Jurkat, Clone E6-1 (cell line): ENCODE data around the gene NHSL2.

Source experiments
- DNase-seq: peaks from one replicate; pipeline ENCODE4 v3.0.0-alpha.2; 2011; ENCODE audit warnings: low read depth, low spot score
- H3K4me3 ChIP-seq: 2 replicates; pipeline ENCODE4 v1.5.1; 2011; ENCODE audit warnings: mild to moderate bottlenecking, low read length, control low read depth, moderate library complexity

Gene NHSL2

DNA sequence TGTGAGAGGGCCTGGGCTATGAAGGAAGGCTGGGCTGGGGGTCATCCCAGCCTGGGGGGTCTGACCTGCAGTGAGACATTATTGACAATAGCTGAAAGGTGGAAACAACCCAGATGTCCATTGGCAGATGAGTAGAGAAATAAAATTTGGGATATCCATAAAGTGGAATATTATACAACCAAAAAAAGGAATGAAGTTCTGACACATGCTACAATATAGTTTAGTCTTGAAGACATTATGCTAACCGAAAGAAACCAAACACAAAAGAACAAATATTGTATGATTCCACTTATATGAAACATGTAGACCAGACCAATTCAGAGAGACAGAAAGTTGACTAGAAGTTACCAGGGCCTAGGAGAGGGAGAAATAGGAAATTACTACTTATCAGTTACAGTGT lies 176.3 kb downstream of the NHSL2 start:
- DNase-seq, result no peak
- H3K4me3 ChIP-seq, result no peak overlapping the region

DNA sequence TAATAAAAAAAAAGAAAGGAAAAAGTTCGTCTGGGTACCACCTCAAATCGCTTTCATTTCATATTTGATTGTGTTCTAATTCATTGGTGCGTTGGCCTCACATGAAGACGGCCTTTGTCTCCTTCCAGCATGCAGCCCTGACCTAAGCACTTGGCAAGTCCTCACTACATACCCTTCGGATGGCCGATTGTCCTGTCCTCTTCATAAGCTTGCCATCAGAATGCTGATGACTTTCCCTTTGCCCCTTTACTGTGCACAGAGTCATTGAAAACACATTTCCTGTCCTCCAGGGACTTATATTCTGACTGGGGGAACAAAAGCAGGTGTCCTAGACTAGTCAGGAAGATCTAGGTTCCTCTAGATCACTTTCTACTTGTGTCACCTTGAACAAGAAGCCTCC lies 178.1 kb downstream of the NHSL2 start:
- no peak overlapping the region for H3K4me3 ChIP-seq

DNA sequence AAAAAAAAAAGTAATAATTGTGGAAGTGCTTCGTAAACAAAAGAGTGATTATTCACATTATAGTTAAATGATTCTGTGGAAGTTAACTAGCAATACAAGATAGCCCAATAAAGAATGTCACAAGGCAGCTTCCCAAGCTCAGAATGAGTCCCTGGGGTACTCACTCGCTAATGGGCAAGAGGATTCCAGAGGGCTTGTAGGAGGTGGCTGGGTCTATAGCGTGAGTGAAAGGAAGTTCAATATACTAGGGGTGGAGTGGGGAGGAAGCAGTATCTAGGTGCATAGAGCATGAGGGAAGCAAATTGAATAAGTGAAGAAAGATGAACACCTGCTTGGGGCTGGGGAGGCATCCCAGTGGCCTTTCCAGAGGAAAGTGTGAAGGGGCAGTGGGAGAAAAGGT lies 178.6 kb downstream of the NHSL2 start:
- no peak for DNase-seq
- H3K4me3 ChIP-seq, result no peak overlapping the region

More for the DNA sequence above, 178.1 kb downstream of the NHSL2 start:
- DNase-seq, result no peak

DNA sequence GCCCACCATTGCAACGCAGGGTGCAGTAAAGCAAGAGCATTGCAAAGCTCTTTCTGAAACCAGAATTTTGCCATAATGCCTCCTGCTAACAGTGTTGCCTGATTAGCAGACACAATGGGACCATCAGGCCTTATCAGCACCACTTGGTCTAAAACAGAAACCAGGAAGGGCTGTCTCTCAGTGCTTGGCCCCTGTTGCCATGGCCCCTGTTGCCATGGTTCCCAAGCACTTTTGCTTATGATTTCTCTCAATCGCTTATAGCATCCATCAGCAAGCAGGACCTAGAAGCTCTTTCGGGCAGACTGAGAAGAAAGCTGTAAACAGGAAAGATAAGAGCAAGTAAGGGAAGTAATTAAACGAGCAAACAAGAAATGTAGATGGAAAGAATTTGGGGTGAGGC lies 184.2 kb downstream of the NHSL2 start:
- peak; percentile 27 for DNase-seq
- no peak overlapping the region for H3K4me3 ChIP-seq

DNA sequence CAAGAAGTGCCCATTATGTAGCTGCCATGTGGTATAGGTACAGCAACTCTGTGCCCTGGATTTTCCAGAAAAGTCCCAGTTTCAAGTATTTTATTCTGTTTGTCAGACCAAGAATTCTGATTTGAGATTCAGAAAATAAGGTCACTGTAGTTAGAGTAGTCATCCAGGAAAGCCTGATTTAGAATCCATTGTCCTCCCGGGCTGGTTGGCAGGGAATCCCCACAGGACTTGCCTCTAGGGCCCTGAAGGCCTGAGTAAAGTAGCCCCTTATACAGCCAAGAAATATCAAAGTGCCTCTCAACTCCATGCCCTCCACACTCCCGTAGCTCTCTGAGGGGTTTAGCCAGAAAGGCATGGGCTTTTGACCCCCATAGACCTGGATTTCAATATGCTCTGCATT lies 184.7 kb downstream of the NHSL2 start:
- DNase-seq, result no peak
- H3K4me3 ChIP-seq, result no peak overlapping the region

DNA sequence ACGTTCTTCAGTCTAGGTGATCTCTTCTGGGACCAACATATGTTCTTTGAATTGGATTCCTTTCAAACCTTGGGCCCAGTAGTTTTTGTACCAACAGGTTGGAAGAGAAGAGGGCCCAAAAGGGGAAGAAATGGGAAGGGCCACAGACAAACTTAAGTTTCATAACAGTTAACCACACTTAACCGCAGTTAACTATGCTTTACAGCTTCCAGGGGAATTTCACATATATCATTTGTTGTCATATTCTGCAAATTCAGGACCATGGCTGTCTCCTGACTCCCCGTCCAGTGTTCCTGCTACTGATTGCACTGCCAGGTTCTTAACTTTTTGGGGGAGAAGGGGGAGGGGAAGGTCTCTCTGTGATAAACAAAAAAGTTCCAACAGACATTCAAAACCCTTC lies 186.5 kb downstream of the NHSL2 start:
- DNase-seq, result no peak
- no peak overlapping the region for H3K4me3 ChIP-seq

DNA sequence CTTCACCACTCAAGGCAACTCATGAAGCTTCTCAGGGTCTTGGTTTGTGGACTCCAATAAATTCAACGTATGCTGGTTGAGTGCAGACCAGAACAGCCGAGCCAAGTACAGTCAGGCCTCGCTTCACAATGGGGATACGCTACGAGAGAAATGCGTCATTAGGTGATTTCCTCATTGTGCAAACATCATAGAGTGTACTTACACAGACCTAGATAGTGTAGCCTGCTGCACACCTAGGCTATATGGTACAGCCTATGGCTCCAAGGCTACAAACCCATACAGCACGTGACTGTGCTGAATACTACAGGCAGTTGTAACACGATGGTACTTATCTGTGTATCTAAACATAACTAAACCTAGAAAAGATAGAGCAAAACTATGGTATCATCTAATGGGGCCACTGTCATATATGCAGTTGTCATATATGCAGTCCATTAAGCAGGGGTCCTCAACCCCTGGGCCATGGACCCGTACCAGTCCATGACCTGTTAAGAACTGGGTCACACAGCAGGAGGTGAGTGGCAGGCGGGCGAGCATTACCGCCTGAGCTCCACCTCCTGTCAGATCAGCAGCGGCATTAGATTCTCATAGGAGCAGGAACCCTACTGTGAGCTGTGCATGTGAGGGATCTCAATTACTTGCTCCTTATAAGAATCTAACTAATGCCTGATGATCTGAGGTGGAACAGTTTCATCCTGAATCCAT lies 189.6 kb downstream of the NHSL2 start:
- no peak for DNase-seq

DNA sequence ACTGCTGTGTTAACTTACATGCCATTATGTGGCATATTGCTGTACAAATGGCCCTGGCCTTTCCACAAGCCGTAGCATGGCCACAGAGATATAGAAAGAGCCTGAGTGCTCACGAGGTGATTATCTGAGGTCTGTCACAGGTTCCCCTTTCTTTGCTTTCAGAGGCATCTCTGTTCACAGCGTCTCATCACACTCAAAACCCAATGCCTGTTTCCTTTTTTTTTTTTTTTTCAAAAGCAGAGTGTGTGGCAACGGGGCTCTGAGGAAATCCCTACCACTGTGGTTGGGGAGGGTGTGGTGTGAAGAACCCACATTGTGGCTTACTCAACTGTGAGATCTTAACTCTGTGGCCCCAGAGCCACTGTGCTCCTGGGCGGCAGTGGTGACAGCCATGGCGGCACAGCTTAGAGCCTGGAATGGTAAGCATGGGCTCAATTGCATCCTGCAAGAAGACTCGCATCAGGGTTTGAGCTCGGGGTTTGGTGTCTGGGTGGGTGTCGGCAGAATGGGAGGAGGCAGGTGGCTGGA lies 190.2 kb downstream of the NHSL2 start:
- DNase-seq, result peak; percentile 92
- no peak overlapping the region for H3K4me3 ChIP-seq

More for the DNA sequence above, 189.6 kb downstream of the NHSL2 start:
- H3K4me3 ChIP-seq, result no peak overlapping the region

DNA sequence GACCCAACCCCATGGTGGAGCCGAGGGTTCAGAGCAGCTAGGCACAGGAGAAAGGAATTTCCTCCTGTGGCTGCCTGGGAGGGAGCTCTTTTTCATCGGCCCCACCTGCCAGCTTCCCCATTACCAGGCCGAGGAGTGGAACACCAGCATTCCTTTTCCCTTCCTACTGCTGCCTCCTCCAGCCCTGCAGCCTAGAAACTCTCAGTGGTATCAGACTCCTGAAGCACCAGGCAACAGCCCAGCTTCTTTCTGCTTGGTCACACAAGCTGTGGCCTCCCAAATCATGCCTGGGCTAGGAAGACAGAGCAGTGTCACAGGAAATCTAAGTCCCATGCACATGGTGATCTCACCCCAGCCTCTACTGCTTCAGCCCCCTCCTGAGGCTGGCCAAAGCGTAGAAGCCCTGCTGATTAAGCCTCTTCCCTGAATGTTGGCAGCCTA lies 191.0 kb downstream of the NHSL2 start:
- DNase-seq, result no peak

DNA sequence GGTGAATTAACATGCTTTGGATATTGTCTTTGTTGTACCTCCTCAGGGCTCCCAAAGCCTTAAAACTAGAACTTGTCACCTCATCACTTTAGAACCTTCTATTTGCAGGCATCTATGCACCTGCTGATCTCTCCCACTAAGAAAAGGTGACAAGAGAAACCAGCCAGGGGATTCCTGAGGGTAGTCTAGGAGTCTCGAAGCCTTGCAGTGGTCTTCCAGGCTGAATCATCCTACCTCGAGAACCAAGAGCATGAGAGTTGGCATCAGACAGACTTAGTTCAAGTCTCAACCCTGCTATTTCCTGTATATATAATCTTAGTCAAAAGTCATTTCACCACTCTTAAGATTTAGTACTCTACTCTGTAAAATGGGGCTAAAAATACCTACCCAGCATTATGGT lies 191.5 kb downstream of the NHSL2 start:
- no peak overlapping the region for H3K4me3 ChIP-seq
- no peak for DNase-seq

More for the DNA sequence above, 191.0 kb downstream of the NHSL2 start:
- no peak overlapping the region for H3K4me3 ChIP-seq

DNA sequence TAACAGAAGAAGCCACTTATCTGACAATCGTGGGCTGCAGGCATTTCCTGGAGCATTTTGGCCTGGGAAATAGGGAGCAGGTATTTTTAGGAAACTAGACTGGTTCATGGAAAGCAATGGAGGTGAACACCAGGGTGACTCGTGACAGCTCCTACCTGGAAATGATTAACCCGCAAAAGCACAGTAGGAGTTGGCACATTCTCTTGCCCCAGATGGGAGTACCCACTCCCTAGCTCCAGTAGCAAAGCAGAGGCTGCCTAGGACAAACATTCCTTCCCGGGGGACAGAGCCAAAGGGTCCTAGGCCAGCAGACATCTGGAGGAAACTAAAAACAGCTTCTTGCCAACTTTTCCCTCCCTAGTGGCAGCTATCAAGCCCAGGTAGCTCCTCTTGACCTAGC lies 192.1 kb downstream of the NHSL2 start:
- H3K4me3 ChIP-seq, result no peak overlapping the region
- DNase-seq, result no peak

DNA sequence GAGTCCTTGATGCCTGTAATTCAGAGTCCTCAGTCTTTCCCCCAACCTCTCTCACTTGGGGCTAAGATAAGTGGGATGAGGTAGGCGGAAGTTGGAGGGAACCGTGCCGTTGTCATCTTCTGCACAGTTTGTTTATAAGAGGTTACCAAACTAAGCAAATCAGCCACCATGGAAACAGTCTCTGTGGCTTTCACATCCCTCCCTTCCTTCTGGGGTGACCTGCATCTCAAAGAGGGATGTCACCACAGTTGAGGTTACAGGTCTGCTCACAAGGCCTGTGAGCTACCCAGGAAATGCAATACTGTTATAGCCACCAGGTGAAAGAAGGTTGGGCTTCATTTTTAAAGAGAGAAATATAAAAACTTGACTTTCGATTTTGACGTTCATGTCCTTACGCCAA lies 194.8 kb downstream of the NHSL2 start:
- DNase-seq, result peak; percentile 57
- H3K4me3 ChIP-seq, result no peak overlapping the region

DNA sequence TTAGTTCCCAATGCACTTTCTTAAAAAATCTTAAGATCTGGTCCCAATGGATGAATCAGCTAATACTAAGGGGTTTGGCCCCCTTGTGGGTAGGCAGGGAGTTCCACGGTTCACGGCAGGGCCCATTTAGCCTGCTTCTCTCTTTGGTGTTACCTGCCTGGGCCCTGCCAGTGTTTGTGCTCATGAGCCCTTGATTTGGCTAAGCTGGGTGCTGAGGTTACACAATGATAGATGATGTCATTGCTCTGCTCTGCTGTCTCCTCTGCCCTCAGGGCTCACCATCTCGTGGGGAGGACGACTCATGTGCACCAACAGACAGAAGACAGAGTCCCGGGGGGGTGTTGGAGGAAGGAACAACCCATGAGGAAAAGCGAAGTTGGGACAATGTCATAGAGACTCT lies 196.7 kb downstream of the NHSL2 start:
- no peak for DNase-seq
- no peak overlapping the region for H3K4me3 ChIP-seq

DNA sequence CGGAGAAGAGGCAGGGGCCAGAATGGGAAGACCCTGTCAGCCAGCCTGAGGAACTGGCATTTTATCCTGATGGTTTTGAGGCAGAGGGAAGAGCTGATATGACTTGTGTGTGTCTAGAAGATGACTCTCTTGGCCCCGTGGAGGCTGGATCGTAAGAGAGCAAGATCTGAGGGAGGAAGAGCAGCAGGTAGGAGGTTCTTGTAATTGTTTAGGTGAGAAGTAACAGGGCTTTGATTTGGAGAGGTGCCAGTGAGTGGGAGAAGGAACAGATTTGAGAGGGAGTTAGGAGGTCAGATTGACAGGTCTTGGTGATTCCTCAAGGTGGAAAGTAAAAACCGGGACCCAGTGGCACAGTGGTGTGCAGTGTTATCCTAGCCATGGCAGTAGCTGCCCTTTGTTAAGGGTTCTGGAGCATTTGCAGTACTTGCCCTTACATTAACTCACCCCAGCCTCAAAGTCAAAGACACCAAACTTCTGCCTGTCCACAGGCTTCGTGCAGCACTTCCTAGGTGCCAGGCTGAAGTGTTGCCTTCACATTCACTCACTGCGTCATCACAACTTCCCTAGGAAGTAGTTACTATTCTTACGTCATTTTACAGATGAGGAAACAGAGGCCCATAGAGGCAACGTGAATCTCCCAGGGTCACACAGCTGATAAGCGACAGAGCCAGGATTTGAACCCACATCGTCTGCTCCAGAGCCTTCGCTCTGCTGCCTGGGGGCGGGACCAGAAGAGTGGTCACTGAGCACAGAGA lies 197.4 kb downstream of the NHSL2 start:
- no peak for DNase-seq
- no peak overlapping the region for H3K4me3 ChIP-seq

DNA sequence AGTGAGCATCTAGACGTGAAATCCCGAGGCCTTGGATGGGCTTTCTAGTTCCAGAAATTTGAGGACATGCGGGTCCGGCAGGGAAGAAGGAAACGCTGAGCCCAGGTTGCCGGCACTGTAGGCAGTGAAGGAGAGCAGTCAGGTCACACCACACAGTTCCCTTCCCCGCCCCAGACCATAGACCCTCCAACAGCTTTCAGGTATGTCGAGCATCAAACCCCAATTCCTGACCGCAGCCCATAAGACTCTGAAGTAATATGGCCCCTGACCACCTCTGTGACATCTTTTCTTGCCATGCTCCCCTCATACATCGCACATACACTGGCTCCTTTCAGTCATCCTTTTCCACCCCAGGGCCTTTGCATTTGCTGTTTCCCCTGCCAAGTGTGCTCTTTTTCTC lies 198.0 kb downstream of the NHSL2 start:
- no peak for DNase-seq
- no peak overlapping the region for H3K4me3 ChIP-seq

DNA sequence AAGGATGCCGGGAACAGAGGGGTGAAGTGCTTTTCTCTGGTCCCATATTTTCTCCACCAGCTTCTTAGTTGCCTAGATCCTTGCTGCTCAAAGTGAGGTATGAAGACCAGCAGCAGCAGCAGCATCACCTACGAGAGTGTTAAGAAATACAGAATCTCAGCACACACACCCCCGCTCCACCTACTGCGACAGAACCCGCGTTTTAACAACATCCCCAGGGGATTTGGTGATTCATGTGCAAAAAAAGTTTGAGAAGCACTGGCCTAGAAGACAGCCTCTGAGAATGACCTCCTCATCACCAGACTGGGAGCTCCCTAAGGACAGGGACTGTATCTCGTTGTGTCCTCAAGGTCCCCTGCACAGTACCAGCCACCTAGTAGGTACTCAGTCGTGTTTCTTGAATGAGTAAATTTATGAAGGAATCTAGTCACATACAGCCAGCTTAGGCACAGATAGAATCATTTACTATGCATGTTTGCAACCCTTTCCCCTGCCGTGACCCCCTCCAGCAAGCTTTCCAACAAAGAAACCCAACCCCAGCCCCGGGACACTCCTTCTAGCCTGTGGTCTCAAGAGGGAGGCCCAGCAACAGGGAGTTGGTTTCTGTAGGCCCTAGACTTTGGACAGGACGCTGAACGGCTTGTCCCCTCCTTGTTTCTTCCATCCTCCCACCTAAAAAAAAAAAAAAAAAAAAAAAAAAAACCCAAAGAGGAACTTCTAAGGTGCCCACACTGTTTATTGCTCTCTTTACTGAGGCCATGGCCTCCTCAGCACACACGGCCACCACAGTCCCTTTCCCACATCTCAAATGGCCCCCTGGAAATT lies 199.6 kb downstream of the NHSL2 start:
- H3K4me3 ChIP-seq, result no peak overlapping the region
- no peak for DNase-seq

DNA sequence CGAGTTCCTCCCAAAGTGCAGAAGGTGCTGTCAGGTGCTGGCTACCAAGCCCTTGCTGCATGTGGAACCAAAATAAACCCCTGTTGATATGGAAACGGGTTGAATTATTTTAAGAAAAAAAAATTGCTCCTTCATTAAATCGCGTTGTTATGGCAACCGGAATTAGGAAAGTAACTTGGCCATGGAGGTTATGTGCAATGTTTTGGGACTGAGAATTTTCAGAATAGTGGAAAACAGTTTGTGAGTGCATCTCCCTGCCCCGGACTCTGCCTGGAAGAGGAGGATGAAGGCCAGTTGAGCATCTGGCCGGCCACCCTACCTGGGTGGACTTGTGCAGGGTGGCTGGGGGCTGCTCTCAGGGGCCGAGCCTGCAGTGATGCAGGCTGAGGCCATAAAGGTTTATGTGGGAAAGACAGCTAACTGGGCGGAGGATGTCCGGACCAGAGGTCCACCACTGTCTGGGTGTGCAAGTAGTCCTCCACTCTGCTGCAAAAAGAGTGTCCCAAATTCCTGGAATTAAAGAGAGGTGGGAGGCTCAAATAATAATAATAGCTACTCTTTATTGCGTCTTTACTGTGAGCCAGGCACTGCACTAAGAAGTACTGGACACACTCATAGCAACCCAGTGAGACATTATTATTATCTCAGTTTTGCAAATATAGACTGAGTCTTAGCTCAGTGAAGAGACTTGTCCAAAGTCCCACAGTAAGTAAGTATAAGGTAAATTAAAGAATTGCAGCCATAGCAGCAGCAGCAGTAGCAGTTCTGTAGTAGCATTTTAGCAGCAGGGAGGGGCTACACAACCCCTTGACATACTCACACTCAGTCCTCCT lies 200.4 kb downstream of the NHSL2 start:
- DNase-seq, result no peak
- no peak overlapping the region for H3K4me3 ChIP-seq

DNA sequence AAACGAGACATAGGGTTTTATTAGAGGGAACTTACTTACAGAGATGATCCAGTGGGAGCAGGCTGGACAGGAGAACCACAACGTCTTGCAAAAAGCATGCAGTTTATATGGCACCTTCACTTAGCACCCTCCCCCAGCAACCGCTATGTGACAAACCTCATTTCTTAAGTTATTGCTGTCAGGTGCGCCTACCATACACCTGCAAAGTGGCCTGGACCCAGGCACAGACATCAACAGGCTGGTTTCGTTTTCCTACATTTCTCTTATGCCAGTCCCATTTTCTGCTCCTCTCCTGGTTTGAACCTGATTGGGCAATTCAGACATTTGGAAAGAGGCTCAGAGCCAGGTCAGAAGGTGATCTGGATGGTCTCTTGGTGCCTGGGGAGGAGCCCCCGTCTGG lies 202.8 kb downstream of the NHSL2 start:
- no peak overlapping the region for H3K4me3 ChIP-seq
- no peak for DNase-seq

DNA sequence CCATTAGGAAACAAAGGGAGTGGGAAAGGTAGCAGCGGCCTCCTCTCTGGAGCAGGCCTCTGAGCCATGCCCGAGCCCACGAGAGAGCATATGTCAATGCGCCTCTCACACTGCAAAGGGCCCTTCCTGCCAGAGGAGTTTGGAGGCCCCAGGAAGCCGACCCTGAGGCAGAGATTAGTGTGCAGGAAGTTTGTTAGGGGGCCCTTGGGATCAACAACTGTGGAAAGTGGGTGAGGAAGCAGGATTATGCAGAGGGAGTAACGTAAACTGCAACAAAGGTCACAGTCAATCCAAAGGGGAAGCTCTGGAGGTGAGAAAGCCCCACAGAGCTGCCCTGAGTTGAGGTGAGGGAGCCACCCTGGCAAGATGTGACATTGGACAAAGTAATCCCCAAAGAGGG lies 203.7 kb downstream of the NHSL2 start:
- no peak overlapping the region for H3K4me3 ChIP-seq
- DNase-seq, result no peak
